H9 (cell line): ENCODE results near the gene AXIN2. TPM values are rescaled to one million over a fixed set of nuclear protein-coding genes. Genes with fewer than 3 reads are reported as not detected.

Source experiments
- DNase-seq: peaks from one replicate; pipeline ENCODE4 v3.0.0-alpha.2; 2017
- H2AFZ ChIP-seq: one replicate; pipeline ENCODE4 v1.6.1; 2013; ENCODE audit warnings: mild to moderate bottlenecking, low read length, control low read depth, moderate library complexity
- H2AK5ac ChIP-seq: 2 replicates; pipeline ENCODE4 v1.6.1; 2013; ENCODE audit warnings: low read length, control low read depth, mixed read lengths; ENCODE audit not compliant: insufficient read length
- H2BK120ac ChIP-seq: one replicate; pipeline ENCODE4 v1.6.1; 2013; ENCODE audit warnings: low read depth, mild to moderate bottlenecking, low read length, control low read depth, inconsistent platforms; ENCODE audit not compliant: poor library complexity, severe bottlenecking
- H2BK12ac ChIP-seq: 2 replicates; pipeline ENCODE4 v1.6.1; 2013; ENCODE audit warnings: low read length, control low read depth, mixed read lengths, low read depth; ENCODE audit not compliant: insufficient read length
- H2BK15ac ChIP-seq: 2 replicates; pipeline ENCODE4 v1.6.1; 2013; ENCODE audit warnings: low read depth, low read length, control low read depth
- H2BK20ac ChIP-seq: one replicate; pipeline ENCODE4 v1.6.1; 2013; ENCODE audit warnings: low read depth, mild to moderate bottlenecking, low read length, control low read depth, inconsistent platforms; ENCODE audit not compliant: poor library complexity, severe bottlenecking
- H2BK5ac ChIP-seq: 2 replicates; pipeline ENCODE4 v1.6.1; 2013; ENCODE audit warnings: low read length, control low read depth, mixed read lengths; ENCODE audit not compliant: insufficient read length
- H3K14ac ChIP-seq: 2 replicates; pipeline ENCODE4 v1.6.1; 2013; ENCODE audit warnings: low read length, control low read depth; ENCODE audit not compliant: insufficient read depth
- H3K18ac ChIP-seq: 2 replicates; pipeline ENCODE4 v1.6.1; 2013; ENCODE audit warnings: low read depth, mild to moderate bottlenecking, mixed read lengths, low read length, control low read depth; ENCODE audit not compliant: insufficient read length
- H3K23ac ChIP-seq: 2 replicates; pipeline ENCODE4 v1.6.1; 2013; ENCODE audit warnings: low read length, control low read depth, mixed read lengths, low read depth; ENCODE audit not compliant: insufficient read length
- H3K23me2 ChIP-seq: 2 replicates; pipeline ENCODE4 v1.6.1; 2013; ENCODE audit warnings: low read depth, mild to moderate bottlenecking, mixed read lengths, low read length, control low read depth; ENCODE audit not compliant: insufficient read length, poor library complexity, severe bottlenecking
- H3K27ac ChIP-seq: 2 replicates; pipeline ENCODE4 v1.5.1; 2013; ENCODE audit warnings: low read length, control low read depth, mixed read lengths, low read depth; ENCODE audit not compliant: insufficient read length
- H3K27me3 ChIP-seq: 2 replicates; pipeline ENCODE4 v1.6.1; 2013; ENCODE audit warnings: low read length, control low read depth, inconsistent platforms; ENCODE audit not compliant: insufficient read depth
- H3K4ac ChIP-seq: 2 replicates; pipeline ENCODE4 v1.6.1; 2013; ENCODE audit warnings: low read depth, mild to moderate bottlenecking, control low read depth, inconsistent platforms, low read length, moderate library complexity
- H3K4me1 ChIP-seq: 2 replicates; pipeline ENCODE4 v1.6.1; 2013; ENCODE audit warnings: low read length, control low read depth, inconsistent platforms; ENCODE audit not compliant: insufficient read depth
- H3K4me2 ChIP-seq: 2 replicates; pipeline ENCODE4 v1.6.1; 2013; ENCODE audit warnings: low read length, control low read depth, mixed read lengths; ENCODE audit not compliant: insufficient read length, insufficient read depth
- H3K56ac ChIP-seq: 2 replicates; pipeline ENCODE4 v1.6.1; 2013; ENCODE audit warnings: low read depth, mild to moderate bottlenecking, mixed read lengths, low read length, control low read depth; ENCODE audit not compliant: insufficient read length
- H3K79me1 ChIP-seq: 2 replicates; pipeline ENCODE4 v1.6.1; 2013; ENCODE audit warnings: low read depth, mild to moderate bottlenecking, moderate library complexity, low read length, control low read depth, inconsistent platforms; ENCODE audit not compliant: insufficient read depth, poor library complexity, severe bottlenecking
- H3K79me2 ChIP-seq: 2 replicates; pipeline ENCODE4 v1.6.1; 2013; ENCODE audit warnings: low read length, control low read depth, inconsistent platforms; ENCODE audit not compliant: insufficient read depth
- H3K9ac ChIP-seq: 2 replicates; pipeline ENCODE4 v1.6.1; 2013; ENCODE audit warnings: low read length, control low read depth, mixed read lengths; ENCODE audit not compliant: insufficient read length; ENCODE audit errors: extremely low read depth
- H3K9me3 ChIP-seq: one replicate; pipeline ENCODE4 v1.6.1; 2013; ENCODE audit warnings: low read depth, low read length, inconsistent platforms; ENCODE audit not compliant: control insufficient read depth
- H3T11ph ChIP-seq: one replicate; pipeline ENCODE4 v1.6.1; 2013; ENCODE audit warnings: mild to moderate bottlenecking, low read length, control low read depth, inconsistent platforms
- H4K20me1 ChIP-seq: one replicate; pipeline ENCODE4 v1.6.1; 2013; ENCODE audit not compliant: control insufficient read depth, insufficient read length, insufficient read depth
- H4K5ac ChIP-seq: 2 replicates; pipeline ENCODE4 v1.6.1; 2013; ENCODE audit warnings: low read depth, mild to moderate bottlenecking, mixed read lengths, low read length, control low read depth; ENCODE audit not compliant: insufficient read length
- H4K8ac ChIP-seq: replicated peaks from 2 replicates; pipeline ENCODE4 v1.6.1; 2013; ENCODE audit warnings: low read length, control low read depth, mixed read lengths, low read depth; ENCODE audit not compliant: insufficient read length
- H4K91ac ChIP-seq: 2 replicates; pipeline ENCODE4 v1.6.1; 2013; ENCODE audit warnings: low read depth, mild to moderate bottlenecking, moderate library complexity, mixed read lengths, low read length, control low read depth; ENCODE audit not compliant: insufficient read length
- H3K27ac Mint-ChIP-seq, 3 experiments: 2 replicates in 2 of 3; 3 replicates in 1 of 3; pipeline ENCODE4 v1.8.0; 2020 to 2021; ENCODE audit warnings: mixed read lengths in 3 of 3, mild to moderate bottlenecking in 1 of 3, moderate library complexity in 1 of 3
- H3K27me3 Mint-ChIP-seq: 2 replicates; pipeline ENCODE4 v1.8.0; 2021; ENCODE audit warnings: low read depth, mild to moderate bottlenecking, moderate library complexity, mixed read lengths
- H3K36me3 Mint-ChIP-seq, 3 experiments: 2 replicates in 2 of 3; 3 replicates in 1 of 3; pipeline ENCODE4 v1.8.0; 2020 to 2021; ENCODE audit warnings: low read depth in 3 of 3, mixed read lengths in 3 of 3; ENCODE audit not compliant: insufficient read depth in 1 of 3
- H3K4me1 Mint-ChIP-seq, 2 experiments: 2 replicates each; pipeline ENCODE4 v1.8.0; 2020; ENCODE audit warnings: mixed read lengths in 2 of 2
- H3K4me3 Mint-ChIP-seq, 2 experiments: 2 replicates in 1 of 2; 3 replicates in 1 of 2; pipeline ENCODE4 v1.8.0; 2020 to 2021; ENCODE audit warnings: mild to moderate bottlenecking in 2 of 2, mixed read lengths in 2 of 2, moderate library complexity in 1 of 2
- H3K9me3 Mint-ChIP-seq, 2 experiments: 2 replicates in 1 of 2; 3 replicates in 1 of 2; pipeline ENCODE4 v1.8.0; 2020; ENCODE audit warnings: mild to moderate bottlenecking in 2 of 2, mixed read lengths in 2 of 2, moderate library complexity in 1 of 2
- WGBS: extraction: QIAGEN DNeasy Blood & Tissue Kit; methylation state at CpG from one replicate; pipeline ENCODE4 v1.1.7; 2013; ENCODE audit warnings: missing lambda C conversion rate, low lambda C conversion rate, mixed read lengths; ENCODE audit not compliant: insufficient read length; ENCODE audit errors: extremely low coverage; 5-methylcytosine and 5-hydroxymethylcytosine counted together
- total RNA-seq: library from RNA; stranded (reverse); gene quantifications from 2 replicates; pipeline ENCODE4 v1.2.1, GENCODE V29; 2021
- TF ChIP-seq, protein P1 (sequence below): fragments of 200-600 bp; sonication (generic); conservative IDR thresholded peaks from 3 replicates; pipeline ENCODE4 v1.8.0; 2021; ENCODE audit warnings: antibody characterized with exemption, mild to moderate bottlenecking

AXIN2 gene
- total RNA-seq, 1 experiment from 2014 or later: 35.0 TPM

DNA sequence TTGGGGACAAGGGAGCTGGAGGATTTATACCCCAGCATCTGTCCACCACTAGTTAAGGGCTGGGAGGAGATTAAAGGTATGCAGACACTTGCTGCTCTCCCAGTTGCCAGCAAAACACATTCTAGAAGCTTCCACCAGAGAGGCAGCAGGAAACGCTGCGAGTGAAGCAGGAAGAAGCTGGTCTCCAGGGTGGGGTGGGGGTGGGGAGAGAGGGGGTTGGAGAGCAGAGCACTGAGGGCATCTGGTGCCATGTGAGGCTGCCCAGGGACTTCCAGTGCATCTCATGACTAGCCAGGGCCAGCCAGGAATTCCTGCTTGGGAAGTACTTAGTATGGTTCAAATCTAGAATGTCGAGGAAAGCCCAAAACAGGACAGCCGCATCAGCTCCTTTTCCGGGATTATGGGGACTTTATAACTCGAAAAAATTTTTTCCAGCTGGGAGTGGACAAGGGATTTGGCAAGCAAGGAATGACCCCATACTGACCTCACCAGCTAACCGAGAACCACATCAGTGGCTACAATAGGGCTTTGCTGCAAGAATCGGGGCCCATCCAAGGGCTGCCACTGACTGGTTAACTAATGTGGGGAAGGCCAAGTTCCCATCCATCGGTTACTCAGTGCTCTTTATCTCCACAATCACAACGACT lies 26.2 kb upstream of the AXIN2 start:
- peaks cover 4% of the 10 kb centered on the region for H3K27me3 Mint-ChIP-seq
- Histone ChIP-seq H2BK120ac (no peak overlapping the region), H3K9ac (no peak overlapping the region), H4K8ac (no peak overlapping the region), H2AFZ (no peak overlapping the region), H3K4ac (no peak overlapping the region), H4K5ac (no peak overlapping the region), H2BK15ac (no peak overlapping the region), H3K27me3 (no peaks in the 10 kb centered on the region), H3K79me1 (no peaks in the 10 kb centered on the region), H4K20me1 (no peaks in the 10 kb centered on the region), H3K23ac (no peak overlapping the region), H3T11ph (no peak overlapping the region), H3K56ac (no peak overlapping the region), H3K27ac (no peak overlapping the region), H2BK12ac (no peak overlapping the region), H2BK20ac (no peak overlapping the region), H3K4me1 (peaks cover 11% of the 10 kb centered on the region; the same call in 1 of the 2 replicates), H2AK5ac (no peak overlapping the region), H3K4me2 (no peak overlapping the region), H2BK5ac (no peak overlapping the region), H4K91ac (no peak overlapping the region), H3K9me3 (no peaks in the 10 kb centered on the region), H3K79me2 (no peaks in the 10 kb centered on the region), H3K14ac (no peak overlapping the region), H3K18ac (no peak overlapping the region), H3K23me2 (no peaks in the 10 kb centered on the region)
- H3K4me1 Mint-ChIP-seq: peaks cover 23 to 27% of the 10 kb centered on the region in 2 experiments
- no peaks in the 10 kb centered on the region; a peak in 1 of 5 replicates for H3K9me3 Mint-ChIP-seq
- peaks cover 0 to 2% (median 0%) of the 10 kb centered on the region in 3 experiments; a peak in 1 of 7 replicates for H3K36me3 Mint-ChIP-seq
- no CpG with 5 or more reads among the region's 10 CpGs for WGBS
- H3K4me3 Mint-ChIP-seq: no peak overlapping the region
- TF ChIP-seq, protein P1, sequence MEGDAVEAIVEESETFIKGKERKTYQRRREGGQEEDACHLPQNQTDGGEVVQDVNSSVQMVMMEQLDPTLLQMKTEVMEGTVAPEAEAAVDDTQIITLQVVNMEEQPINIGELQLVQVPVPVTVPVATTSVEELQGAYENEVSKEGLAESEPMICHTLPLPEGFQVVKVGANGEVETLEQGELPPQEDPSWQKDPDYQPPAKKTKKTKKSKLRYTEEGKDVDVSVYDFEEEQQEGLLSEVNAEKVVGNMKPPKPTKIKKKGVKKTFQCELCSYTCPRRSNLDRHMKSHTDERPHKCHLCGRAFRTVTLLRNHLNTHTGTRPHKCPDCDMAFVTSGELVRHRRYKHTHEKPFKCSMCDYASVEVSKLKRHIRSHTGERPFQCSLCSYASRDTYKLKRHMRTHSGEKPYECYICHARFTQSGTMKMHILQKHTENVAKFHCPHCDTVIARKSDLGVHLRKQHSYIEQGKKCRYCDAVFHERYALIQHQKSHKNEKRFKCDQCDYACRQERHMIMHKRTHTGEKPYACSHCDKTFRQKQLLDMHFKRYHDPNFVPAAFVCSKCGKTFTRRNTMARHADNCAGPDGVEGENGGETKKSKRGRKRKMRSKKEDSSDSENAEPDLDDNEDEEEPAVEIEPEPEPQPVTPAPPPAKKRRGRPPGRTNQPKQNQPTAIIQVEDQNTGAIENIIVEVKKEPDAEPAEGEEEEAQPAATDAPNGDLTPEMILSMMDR: no peak
- DNase-seq: no peak
- H3K27ac Mint-ChIP-seq: no peak overlapping the region
